MM.1S (cell line): ENCODE data around the gene ARHGAP25.

Experiments
- CTCF ChIP-seq: fragments of 300-600 bp; sonication (generic); IDR thresholded peaks from 2 replicates; pipeline ENCODE4 v1.5.1; 2016; ENCODE audit warnings: antibody characterized with exemption, low read length, mixed read lengths
- EZH2 ChIP-seq: fragments of 300-600 bp; sonication (generic); optimal IDR thresholded peaks from 2 replicates; pipeline ENCODE3; 2017; ENCODE audit warnings: low read depth, mild to moderate bottlenecking, antibody characterized with exemption, low read length, mixed read lengths
- EZH2phosphoT487 ChIP-seq: fragments of 300-600 bp; sonication (generic); IDR thresholded peaks from 2 replicates; pipeline ENCODE4 v1.6.1; 2018; ENCODE audit warnings: antibody characterized with exemption, low read length

- TF ChIP-seq CTCF (no peak), EZH2 (no peak), EZH2phosphoT487 (no peak)
These were observed 64.8 kb downstream of the ARHGAP25 start for GRCh38 chr2:68799140-68800026.
